Gastrocnemius medialis (tissue), 4 donors: ENCODE data around the gene PNMA1. TPM values are rescaled to one million over a fixed set of nuclear protein-coding genes. Genes with fewer than 3 reads are reported as not detected.

Source experiments
- ATAC-seq, 2 donors: fragments of 150-250 bp; one replicate each; pipeline ENCODE4 v1.9.1; 2016
- DNase-seq, 2 donors: peaks; one replicate each; pipeline ENCODE4 v3.0.0-alpha.2; 2019
- H3K27ac ChIP-seq, 4 donors: fragments of 200-600 bp; sonication (generic); 1 replicate in 1 of 4; 2 replicates in 3 of 4; pipeline ENCODE4 v1.5.1; 2016 to 2018; ENCODE audit warnings: mild to moderate bottlenecking in 2 of 4, moderate library complexity in 1 of 4
- H3K27me3 ChIP-seq, 3 donors: fragments of 200-600 bp; sonication (generic) in 2 of 3; 1 replicate in 1 of 3; 2 replicates in 2 of 3; pipeline versions ENCODE4 v1.5.1 to v1.6.0; 2016 to 2019; ENCODE audit warnings: mild to moderate bottlenecking in 1 of 3, moderate library complexity in 1 of 3
- H3K36me3 ChIP-seq, 2 donors: fragments of 200-600 bp; sonication (generic) in 1 of 2; one replicate each; pipeline ENCODE4 v1.5.1; 2017 to 2018
- H3K4me1 ChIP-seq, 2 donors: fragments of 200-600 bp; sonication (generic) in 1 of 2; one replicate each; pipeline ENCODE4 v1.5.1; 2016 to 2017; ENCODE audit warnings: mild to moderate bottlenecking in 2 of 2
- H3K4me3 ChIP-seq, 4 donors: fragments of 200-600 bp; sonication (generic) in 3 of 4; 1 replicate in 1 of 4; 2 replicates in 3 of 4; pipeline ENCODE4 v1.5.1; 2016 to 2019; ENCODE audit warnings: mild to moderate bottlenecking in 2 of 4
- H3K9me3 ChIP-seq, 3 donors: fragments of 200-600 bp; sonication (generic) in 2 of 3; 1 replicate in 1 of 3; 2 replicates in 2 of 3; pipeline ENCODE4 v1.5.1; 2016 to 2019
- CTCF ChIP-seq, 5 experiments: fragments of 450-650 bp in 3 of 5; fragments of 200-600 bp in 2 of 5; sonication (generic) in 2 of 5; IDR thresholded peaks in 4 of 5; conservative IDR thresholded peaks in 1 of 5; 1 replicate in 4 of 5; 2 replicates in 1 of 5; pipeline ENCODE4 v1.5.1; 2016 to 2019; ENCODE audit warnings: antibody characterized with exemption in 5 of 5, mild to moderate bottlenecking in 3 of 5, moderate library complexity in 3 of 5
- POLR2A ChIP-seq, 2 donors: fragments of 450-650 bp; IDR thresholded peaks; one replicate each; pipeline ENCODE4 v1.6.1; 2017; ENCODE audit warnings: antibody characterized with exemption in 2 of 2, mild to moderate bottlenecking in 2 of 2, moderate library complexity in 2 of 2
- in situ Hi-C, 4 donors: fragments of 200-750 bp; cut with MboI; loops; one replicate each; pipeline versions ENCODE4 v1.15.0 to v1.8.0; 2017; ENCODE audit warnings: low sequenced_read_pairs in 4 of 4
- intact Hi-C: fragments of 100-400 bp; cut with DNase I; formaldehyde crosslinking; loops from one replicate; pipeline ENCODE4 v1.15.1; 2023; ENCODE audit warnings: low total_unique reads
- total RNA-seq, 4 donors: library from RNA; depleted of rRNA; stranded (reverse); fragments of >200 nt; gene quantifications; one replicate each; pipeline versions ENCODE4 v1.1.0 to v1.2.3, GENCODE V29; 2016

PNMA1 gene
- 10 to 100 TPM in 1 of 4 donors, 1 to 10 TPM in 3; 7.6 to 18.5 (median 8.8) TPM for total RNA-seq

- ATAC-seq (peak; percentile 78 to 84), DNase-seq (peak; percentile 78 to 81)
- H3K9me3 ChIP-seq = no peaks in the 10 kb centered on the region
- peaks cover 16 to 21% of the 10 kb centered on the region in 2 donors for H3K4me1 ChIP-seq
- in situ Hi-C loops = loop anchor here in 2 of 4 donors (10.0 kb wide), 2 partner anchors 59 to 69 kb away; partner anchors contain the start of gene DNAL1 (in 1 of the 2)
- H3K4me3 ChIP-seq = peak within 1 kb of the TSS; percentile 72 to 87 (median 80)
- peak within 1 kb of the TSS; percentile 81 to 93 (median 82) for H3K27ac ChIP-seq
- intact Hi-C loops = loop anchor here (2.0 kb wide), 1 partner anchor 69 kb away; the partner anchor contains the start of gene DNAL1
- no peaks in the 10 kb centered on the region for H3K27me3 ChIP-seq
- peak; percentile 71 to 84 for TF ChIP-seq POLR2A (IDR thresholded peaks at IDR 0.05)
- TF ChIP-seq CTCF (IDR thresholded peaks at IDR 0.05 in 4 of 5, conservative IDR thresholded peaks at IDR 0.05 in 1 of 5) = no peak
- H3K36me3 ChIP-seq = peaks cover 0 to 19% of the 10 kb centered on the region in 2 donors
Measured at GRCh38 chr14:73713803-73714655, at the start of gene PNMA1. Gene PNMA1 (minus strand): TSS chr14:73714384. CDS start chr14:73713639, 745 bp downstream.

- intact Hi-C loops = no loop called here
- H3K4me1 ChIP-seq = peaks cover 83 to 86% of the 10 kb centered on the region in 2 donors
- ATAC-seq (peak in 1 of 2 donors; percentile 20), DNase-seq (peak in 1 of 2 donors; percentile 50)
- no peaks in the 10 kb centered on the region for H3K36me3 ChIP-seq
- H3K27ac ChIP-seq = peak overlapping the region; percentile 89 to 98 (median 94)
- H3K9me3 ChIP-seq = no peaks in the 10 kb centered on the region
- no peaks in the 10 kb centered on the region for H3K27me3 ChIP-seq
- in situ Hi-C loops = no loop called here
- no peak for TF ChIP-seq CTCF (IDR thresholded peaks at IDR 0.05 in 4 of 5, conservative IDR thresholded peaks at IDR 0.05 in 1 of 5)
- H3K4me3 ChIP-seq = no peak overlapping the region
Measured at GRCh38 chr14:73763396-73763795, 49.2 kb upstream of the PNMA1 start.

- Histone ChIP-seq H3K36me3 (no peaks in the 10 kb centered on the region), H3K4me3 (no peak overlapping the region), H3K4me1 (peaks cover 83 to 86% of the 10 kb centered on the region in 2 donors), H3K27ac (peak overlapping the region; percentile 89 to 98 (median 94)), H3K9me3 (no peaks in the 10 kb centered on the region), H3K27me3 (no peaks in the 10 kb centered on the region)
- in situ Hi-C loops (no loop called here), intact Hi-C loops (no loop called here)
- TF ChIP-seq CTCF (IDR thresholded peaks at IDR 0.05 in 4 of 5, conservative IDR thresholded peaks at IDR 0.05 in 1 of 5) (no peak), POLR2A (IDR thresholded peaks at IDR 0.05) (no peak)
- DNase-seq (no peak), ATAC-seq (no peak)
Measured at GRCh38 chr14:73762375-73762822, 48.2 kb upstream of the PNMA1 start.

GRCh38 chr14:73761618-73762355 lies 47.6 kb upstream of the PNMA1 start:
- H3K4me1 ChIP-seq = peaks cover 83 to 87% of the 10 kb centered on the region in 2 donors
- no peak overlapping the region for H3K4me3 ChIP-seq
- no peaks in the 10 kb centered on the region for H3K36me3 ChIP-seq
- intact Hi-C loops (no loop called here), in situ Hi-C loops (no loop called here)
- DNase-seq (no peak), ATAC-seq (no peak)
- H3K27me3 ChIP-seq = no peaks in the 10 kb centered on the region
- no peaks in the 10 kb centered on the region for H3K9me3 ChIP-seq
- peak overlapping the region; percentile 89 to 98 (median 94) for H3K27ac ChIP-seq
- TF ChIP-seq POLR2A (IDR thresholded peaks at IDR 0.05) (no peak), CTCF (IDR thresholded peaks at IDR 0.05 in 4 of 5, conservative IDR thresholded peaks at IDR 0.05 in 1 of 5) (no peak)
